ENCODE measurements around the gene CTSZ.

- TF ChIP-seq, protein P1, sequence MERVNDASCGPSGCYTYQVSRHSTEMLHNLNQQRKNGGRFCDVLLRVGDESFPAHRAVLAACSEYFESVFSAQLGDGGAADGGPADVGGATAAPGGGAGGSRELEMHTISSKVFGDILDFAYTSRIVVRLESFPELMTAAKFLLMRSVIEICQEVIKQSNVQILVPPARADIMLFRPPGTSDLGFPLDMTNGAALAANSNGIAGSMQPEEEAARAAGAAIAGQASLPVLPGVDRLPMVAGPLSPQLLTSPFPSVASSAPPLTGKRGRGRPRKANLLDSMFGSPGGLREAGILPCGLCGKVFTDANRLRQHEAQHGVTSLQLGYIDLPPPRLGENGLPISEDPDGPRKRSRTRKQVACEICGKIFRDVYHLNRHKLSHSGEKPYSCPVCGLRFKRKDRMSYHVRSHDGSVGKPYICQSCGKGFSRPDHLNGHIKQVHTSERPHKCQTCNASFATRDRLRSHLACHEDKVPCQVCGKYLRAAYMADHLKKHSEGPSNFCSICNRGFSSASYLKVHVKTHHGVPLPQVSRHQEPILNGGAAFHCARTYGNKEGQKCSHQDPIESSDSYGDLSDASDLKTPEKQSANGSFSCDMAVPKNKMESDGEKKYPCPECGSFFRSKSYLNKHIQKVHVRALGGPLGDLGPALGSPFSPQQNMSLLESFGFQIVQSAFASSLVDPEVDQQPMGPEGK (CRISPR knock-in tag; IDR thresholded peaks at IDR 0.05; ENCODE audit: borderline replicate concordance), result no peak
- TF ChIP-seq ZFP3 (CRISPR knock-in tag; IDR thresholded peaks at IDR 0.05), result no peak
- TF ChIP-seq ARNTL (CRISPR knock-in tag; IDR thresholded peaks at IDR 0.05; ENCODE audit: borderline replicate concordance, low read depth), result no peak
- TF ChIP-seq ZFP30 (CRISPR knock-in tag; IDR thresholded peaks at IDR 0.05), result no peak
- no peak for TF ChIP-seq SNAI2 (CRISPR knock-in tag; IDR thresholded peaks at IDR 0.05)
- TF ChIP-seq CSRNP3 (CRISPR knock-in tag; IDR thresholded peaks at IDR 0.05), result no peak
- no peak for TF ChIP-seq ZC3H10 (CRISPR knock-in tag; IDR thresholded peaks at IDR 0.05)
- TF ChIP-seq ZNF70 (CRISPR knock-in tag; IDR thresholded peaks at IDR 0.05), result no peak
- TF ChIP-seq, protein P2, sequence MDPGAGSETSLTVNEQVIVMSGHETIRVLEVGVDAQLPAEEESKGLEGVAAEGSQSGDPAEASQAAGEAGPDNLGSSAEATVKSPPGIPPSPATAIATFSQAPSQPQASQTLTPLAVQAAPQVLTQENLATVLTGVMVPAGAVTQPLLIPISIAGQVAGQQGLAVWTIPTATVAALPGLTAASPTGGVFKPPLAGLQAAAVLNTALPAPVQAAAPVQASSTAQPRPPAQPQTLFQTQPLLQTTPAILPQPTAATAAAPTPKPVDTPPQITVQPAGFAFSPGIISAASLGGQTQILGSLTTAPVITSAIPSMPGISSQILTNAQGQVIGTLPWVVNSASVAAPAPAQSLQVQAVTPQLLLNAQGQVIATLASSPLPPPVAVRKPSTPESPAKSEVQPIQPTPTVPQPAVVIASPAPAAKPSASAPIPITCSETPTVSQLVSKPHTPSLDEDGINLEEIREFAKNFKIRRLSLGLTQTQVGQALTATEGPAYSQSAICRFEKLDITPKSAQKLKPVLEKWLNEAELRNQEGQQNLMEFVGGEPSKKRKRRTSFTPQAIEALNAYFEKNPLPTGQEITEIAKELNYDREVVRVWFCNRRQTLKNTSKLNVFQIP (CRISPR knock-in tag; IDR thresholded peaks at IDR 0.05; ENCODE audit: borderline replicate concordance, low read depth), result no peak
These were observed 20.6 kb downstream of the CTSZ start for GRCh38 chr20:58986286-58986967.

Data from SK-N-SH treated with all-trans-retinoic acid at 6 μM for 48 hours (cell line).